Caki2 (cell line): ENCODE results near the gene CXorf65. TPM values are rescaled to one million over a fixed set of nuclear protein-coding genes. Genes with fewer than 3 reads are reported as not detected.
A peak's percentile ranks its signal among the peaks of the same experiment; 100 is the strongest.

Experiments used
- DNase-seq: peaks from one replicate; pipeline ENCODE4 v3.0.0-alpha.2; 2015; ENCODE audit warnings: low read depth
- in situ Hi-C: cut with HindIII; loops from 2 replicates; pipeline ENCODE4 v1.10.0; 2016; ENCODE audit warnings: low sequenced_read_pairs, low pct_unique_long_range_greater_than_20kb, mixed read lengths
- total RNA-seq: library from RNA; depleted of rRNA; stranded (reverse); fragments of >200 nt; shearing (Covaris generic); gene quantifications from 2 replicates; pipeline ENCODE4 v1.2.3, GENCODE V29; 2014; ENCODE audit warnings: low replicate concordance; rRNA removed

The CXorf65 gene
- total RNA-seq: not detected in 2 replicates

GRCh38 chrX:71106427-71106826 is at the start of gene CXorf65:
Gene CXorf65 (minus strand): TSS chrX:71106740. CDS start chrX:71106556, 184 bp downstream.
- DNase-seq: no peak
- in situ Hi-C loops: no loop called here

GRCh38 chrX:71154641-71155040 is 48.1 kb upstream of the CXorf65 start:
- in situ Hi-C loops: no loop called here
- no peak for DNase-seq

- in situ Hi-C loops: no loop called here
- DNase-seq: no peak
These were observed 47.7 kb upstream of the CXorf65 start for GRCh38 chrX:71154196-71154595.

GRCh38 chrX:71151366-71151765 is 44.8 kb upstream of the CXorf65 start:
- DNase-seq: no peak
- in situ Hi-C loops: no loop called here

- DNase-seq: no peak
These were observed 41.7 kb upstream of the CXorf65 start for GRCh38 chrX:71148278-71148663.

GRCh38 chrX:71147496-71148277 is 41.1 kb upstream of the CXorf65 start:
- in situ Hi-C loops: no loop called here
- DNase-seq: no peak

More at GRCh38 chrX:71148278-71148663, 41.7 kb upstream of the CXorf65 start:
- in situ Hi-C loops: no loop called here

- in situ Hi-C loops: no loop called here
- DNase-seq: no peak
These were observed 38.1 kb upstream of the CXorf65 start, which contains the start of gene NLGN3 for GRCh38 chrX:71144651-71145050. Gene NLGN3 (plus strand): TSS chrX:71144841. CDS start chrX:71147750, 2,909 bp downstream.

- in situ Hi-C loops: no loop called here
- no peak for DNase-seq
These were observed 37.0 kb upstream of the CXorf65 start for GRCh38 chrX:71143508-71143907.

- in situ Hi-C loops: no loop called here
- no peak for DNase-seq
These were observed 33.9 kb upstream of the CXorf65 start for GRCh38 chrX:71140440-71140839.

GRCh38 chrX:71131510-71131909 is 25.0 kb upstream of the CXorf65 start:
- in situ Hi-C loops: no loop called here
- no peak for DNase-seq

- DNase-seq: peak; percentile 23
- in situ Hi-C loops: no loop called here
These were observed 22.6 kb upstream of the CXorf65 start for GRCh38 chrX:71128915-71129765.

GRCh38 chrX:71128166-71128833 is 21.8 kb upstream of the CXorf65 start:
- in situ Hi-C loops: no loop called here
- DNase-seq: peak; percentile 45

- in situ Hi-C loops: no loop called here
- DNase-seq: no peak
These were observed 12.5 kb upstream of the CXorf65 start for GRCh38 chrX:71118985-71119535.

GRCh38 chrX:71118032-71118984 is 11.8 kb upstream of the CXorf65 start, which contains the start of gene MED12:
Gene MED12 (plus strand): TSS chrX:71118596. CDS start chrX:71118755, 159 bp downstream.
- DNase-seq: peak; percentile 45
- in situ Hi-C loops: no loop called here

- DNase-seq: no peak
- in situ Hi-C loops: no loop called here
These were observed 10.8 kb upstream of the CXorf65 start for GRCh38 chrX:71117358-71117757.

GRCh38 chrX:71111921-71112431 is 5.4 kb upstream of the CXorf65 start:
- in situ Hi-C loops: no loop called here
- no peak for DNase-seq
